A673 (cell line): Measurements from ENCODE around the gene RNFT2.

Experiments used
- EZH2 ChIP-seq: fragments of 200-600 bp; sonication (generic); IDR thresholded peaks from 2 replicates; pipeline ENCODE4 v1.6.1; 2017; ENCODE audit warnings: borderline replicate concordance, low read depth, mild to moderate bottlenecking, mixed read lengths, antibody characterized with exemption, low read length; ENCODE audit not compliant: poor library complexity, severe bottlenecking
- TF ChIP-seq, protein P1 (sequence below): fragments of 300-800, 200-600 bp; sonication (generic); conservative IDR thresholded peaks from 2 replicates; pipeline ENCODE4 v1.5.1; 2017; ENCODE audit warnings: low read depth, mild to moderate bottlenecking, antibody characterized with exemption, low read length, moderate library complexity, mixed read lengths

DNA sequence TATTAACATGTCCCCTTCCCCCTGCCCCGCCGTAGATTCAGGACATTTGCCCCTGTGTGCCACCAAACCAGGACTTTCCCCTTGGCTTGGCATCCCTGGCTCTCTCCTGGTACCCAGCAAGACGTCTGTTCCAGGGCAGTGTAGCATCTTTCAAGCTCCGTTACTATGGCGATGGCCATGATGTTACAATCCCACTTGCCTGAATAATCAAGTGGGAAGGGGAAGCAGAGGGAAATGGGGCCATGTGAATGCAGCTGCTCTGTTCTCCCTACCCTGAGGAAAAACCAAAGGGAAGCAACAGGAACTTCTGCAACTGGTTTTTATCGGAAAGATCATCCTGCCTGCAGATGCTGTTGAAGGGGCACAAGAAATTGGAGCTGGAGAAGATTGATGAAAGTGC, 114.2 kb downstream of the RNFT2 start:
- TF ChIP-seq, protein P1, sequence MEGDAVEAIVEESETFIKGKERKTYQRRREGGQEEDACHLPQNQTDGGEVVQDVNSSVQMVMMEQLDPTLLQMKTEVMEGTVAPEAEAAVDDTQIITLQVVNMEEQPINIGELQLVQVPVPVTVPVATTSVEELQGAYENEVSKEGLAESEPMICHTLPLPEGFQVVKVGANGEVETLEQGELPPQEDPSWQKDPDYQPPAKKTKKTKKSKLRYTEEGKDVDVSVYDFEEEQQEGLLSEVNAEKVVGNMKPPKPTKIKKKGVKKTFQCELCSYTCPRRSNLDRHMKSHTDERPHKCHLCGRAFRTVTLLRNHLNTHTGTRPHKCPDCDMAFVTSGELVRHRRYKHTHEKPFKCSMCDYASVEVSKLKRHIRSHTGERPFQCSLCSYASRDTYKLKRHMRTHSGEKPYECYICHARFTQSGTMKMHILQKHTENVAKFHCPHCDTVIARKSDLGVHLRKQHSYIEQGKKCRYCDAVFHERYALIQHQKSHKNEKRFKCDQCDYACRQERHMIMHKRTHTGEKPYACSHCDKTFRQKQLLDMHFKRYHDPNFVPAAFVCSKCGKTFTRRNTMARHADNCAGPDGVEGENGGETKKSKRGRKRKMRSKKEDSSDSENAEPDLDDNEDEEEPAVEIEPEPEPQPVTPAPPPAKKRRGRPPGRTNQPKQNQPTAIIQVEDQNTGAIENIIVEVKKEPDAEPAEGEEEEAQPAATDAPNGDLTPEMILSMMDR, result no peak
- TF ChIP-seq EZH2, result no peak
